Nephron (organoid): ENCODE data around the gene SLC8A3.

Experiments used
- H3K27ac Mint-ChIP-seq, 3 experiments: 2 replicates each; pipeline ENCODE4 v1.8.0; 2020; ENCODE audit warnings: mixed read lengths in 3 of 3, mild to moderate bottlenecking in 2 of 3, moderate library complexity in 1 of 3
- H3K27me3 Mint-ChIP-seq: 2 replicates; pipeline ENCODE4 v1.8.0; 2021; ENCODE audit warnings: low read depth, mild to moderate bottlenecking, moderate library complexity, mixed read lengths
- H3K36me3 Mint-ChIP-seq: 2 replicates; pipeline ENCODE4 v1.8.0; 2020; ENCODE audit warnings: low read depth, mixed read lengths
- H3K4me1 Mint-ChIP-seq: 2 replicates; pipeline ENCODE4 v1.8.0; 2020; ENCODE audit warnings: mixed read lengths
- H3K4me3 Mint-ChIP-seq, 3 experiments: 2 replicates each; pipeline ENCODE4 v1.8.0; 2020; ENCODE audit warnings: mild to moderate bottlenecking in 3 of 3, mixed read lengths in 3 of 3, moderate library complexity in 2 of 3
- H3K9me3 Mint-ChIP-seq: 2 replicates; pipeline ENCODE4 v1.8.0; 2020; ENCODE audit warnings: mixed read lengths
- CTCF ChIP-seq, 3 experiments: fragments of 200-600 bp; sonication (generic); IDR thresholded peaks; one replicate each; pipeline ENCODE4 v1.5.0; 2021; ENCODE audit warnings: antibody characterized with exemption in 3 of 3; ENCODE audit not compliant: unreplicated experiment in 3 of 3

The SLC8A3 gene

DNA sequence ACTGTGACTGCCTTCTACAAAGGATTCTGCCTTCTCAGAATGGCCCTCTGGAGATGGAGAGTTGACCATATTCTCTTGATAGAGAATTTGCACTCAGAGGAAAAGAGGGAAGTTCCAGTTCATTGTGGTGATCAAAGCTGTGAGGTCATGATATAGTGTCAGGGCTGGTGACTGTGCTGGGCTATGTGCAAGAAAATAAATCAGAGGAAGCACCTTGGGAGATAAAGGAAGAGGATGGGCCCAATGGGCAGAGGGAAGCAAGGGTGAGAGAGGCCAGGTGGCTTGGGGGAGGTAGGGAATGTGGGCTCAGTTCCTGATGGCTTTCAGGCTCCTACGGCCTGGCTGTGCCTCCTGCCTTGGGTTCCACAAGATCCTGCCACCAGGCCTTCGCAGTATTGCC, 145.8 kb downstream of the SLC8A3 start:
- no peak for TF ChIP-seq CTCF (IDR thresholded peaks at IDR 0.05; ENCODE audit: unreplicated experiment in 3 of 3)
- no peak overlapping the region for H3K27ac Mint-ChIP-seq
- no peaks in the 10 kb centered on the region for H3K9me3 Mint-ChIP-seq
- H3K27me3 Mint-ChIP-seq, result peaks cover 15% of the 10 kb centered on the region
- H3K36me3 Mint-ChIP-seq, result no peaks in the 10 kb centered on the region
- no peak overlapping the region for H3K4me3 Mint-ChIP-seq
- H3K4me1 Mint-ChIP-seq, result no peaks in the 10 kb centered on the region

DNA sequence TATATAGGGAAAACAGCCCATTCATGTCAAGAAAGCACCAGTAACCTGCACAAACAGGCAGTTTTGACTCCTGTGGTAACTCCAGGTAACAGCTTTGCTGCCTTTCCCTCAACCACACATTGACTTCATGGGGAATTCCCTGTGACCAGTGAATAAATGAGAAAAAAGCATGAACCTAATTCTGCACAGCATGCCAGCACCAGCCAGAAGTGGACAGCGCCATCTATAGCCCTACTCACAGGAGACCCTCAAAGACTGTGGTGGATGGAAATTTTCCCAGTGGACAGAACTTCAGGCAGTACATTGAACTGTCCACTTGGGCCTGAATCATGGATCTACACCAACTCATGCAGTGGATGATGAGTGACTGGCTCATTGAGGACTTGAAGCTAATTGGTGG, 152.1 kb downstream of the SLC8A3 start:
- Mint-ChIP-seq H3K27ac (no peak overlapping the region), H3K9me3 (no peaks in the 10 kb centered on the region), H3K4me3 (no peak overlapping the region), H3K36me3 (no peaks in the 10 kb centered on the region), H3K4me1 (no peaks in the 10 kb centered on the region), H3K27me3 (peaks cover 6% of the 10 kb centered on the region)
- TF ChIP-seq CTCF (IDR thresholded peaks at IDR 0.05; ENCODE audit: unreplicated experiment in 3 of 3), result no peak

GRCh38 chr14:70034257-70034656, 154.5 kb downstream of the SLC8A3 start:
- Mint-ChIP-seq H3K9me3 (no peaks in the 10 kb centered on the region), H3K27me3 (peaks cover 6% of the 10 kb centered on the region), H3K4me3 (no peak overlapping the region), H3K27ac (no peak overlapping the region), H3K36me3 (no peaks in the 10 kb centered on the region), H3K4me1 (no peaks in the 10 kb centered on the region)
- TF ChIP-seq CTCF (IDR thresholded peaks at IDR 0.05; ENCODE audit: unreplicated experiment in 3 of 3), result no peak

DNA sequence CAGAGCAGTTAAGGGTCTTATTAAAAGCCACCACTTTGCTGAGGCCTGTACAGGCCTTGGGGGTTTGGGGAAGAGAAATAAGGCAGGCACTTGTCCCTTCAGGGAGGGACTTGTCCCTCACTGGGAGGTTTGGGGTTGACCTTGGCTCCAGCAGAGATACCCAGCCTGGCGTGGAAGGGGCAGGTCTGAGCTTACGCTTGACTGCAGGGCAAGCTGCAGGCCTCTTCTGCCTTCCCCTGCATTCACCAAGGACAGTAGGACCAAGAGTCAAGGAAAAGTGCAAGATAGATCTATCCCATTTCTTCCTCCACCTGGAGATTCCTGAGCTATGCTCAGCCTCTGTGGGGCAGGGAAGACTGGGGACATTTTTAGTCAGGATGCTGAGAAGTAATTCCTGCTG, 155.2 kb downstream of the SLC8A3 start:
- Mint-ChIP-seq H3K27me3 (peaks cover 6% of the 10 kb centered on the region), H3K9me3 (no peaks in the 10 kb centered on the region), H3K27ac (no peak overlapping the region), H3K4me1 (no peaks in the 10 kb centered on the region), H3K36me3 (no peaks in the 10 kb centered on the region), H3K4me3 (no peak overlapping the region)
- no peak for TF ChIP-seq CTCF (IDR thresholded peaks at IDR 0.05; ENCODE audit: unreplicated experiment in 3 of 3)

DNA sequence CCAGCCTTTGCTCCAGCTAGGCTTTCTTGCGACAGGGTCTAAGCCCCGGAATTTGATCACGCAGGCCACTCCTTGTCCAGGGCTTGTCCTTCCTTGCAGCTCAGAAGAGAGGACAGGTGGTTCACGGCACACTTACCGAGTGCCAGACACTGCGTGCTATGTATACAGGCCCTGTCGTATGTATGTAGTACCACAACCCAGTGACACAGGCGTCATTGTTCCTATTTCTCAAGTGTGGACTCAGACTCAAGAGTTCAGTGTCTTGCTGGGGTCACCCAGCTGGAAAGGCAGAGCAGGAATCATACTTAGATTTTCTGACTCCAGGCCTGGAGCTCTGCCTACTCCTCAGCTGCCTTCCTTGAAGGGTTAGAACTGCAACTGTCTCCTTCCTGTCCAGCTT, 155.6 kb downstream of the SLC8A3 start:
- no peaks in the 10 kb centered on the region for H3K4me1 Mint-ChIP-seq
- H3K36me3 Mint-ChIP-seq, result no peaks in the 10 kb centered on the region
- TF ChIP-seq CTCF (IDR thresholded peaks at IDR 0.05; ENCODE audit: unreplicated experiment in 3 of 3), result no peak

DNA sequence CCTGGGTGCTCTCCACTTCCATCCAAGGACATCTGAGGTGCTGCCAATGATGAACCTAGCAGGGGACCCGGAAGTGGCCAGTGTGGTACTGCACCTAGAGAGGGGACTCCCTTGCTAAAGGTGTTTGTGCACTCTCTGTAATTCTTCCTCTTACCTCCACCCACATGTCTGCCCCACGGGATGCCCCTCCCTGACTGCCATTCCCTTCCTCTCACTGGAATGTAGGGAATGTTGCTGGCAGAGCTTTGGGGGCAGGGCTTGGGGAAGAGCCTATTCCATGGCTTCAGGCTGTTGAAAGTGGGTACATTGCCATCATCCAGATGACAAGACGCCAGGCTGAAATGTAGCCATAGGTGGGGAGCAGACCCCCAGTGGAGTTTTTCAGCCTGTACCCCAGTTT, 156.3 kb downstream of the SLC8A3 start:
- Mint-ChIP-seq H3K27me3 (peaks cover 6% of the 10 kb centered on the region), H3K36me3 (no peaks in the 10 kb centered on the region), H3K27ac (no peak overlapping the region), H3K4me1 (no peaks in the 10 kb centered on the region), H3K9me3 (no peaks in the 10 kb centered on the region), H3K4me3 (no peak overlapping the region)
- TF ChIP-seq CTCF (IDR thresholded peaks at IDR 0.05; ENCODE audit: unreplicated experiment in 3 of 3), result no peak

More for the DNA sequence above, 155.6 kb downstream of the SLC8A3 start:
- H3K9me3 Mint-ChIP-seq, result no peaks in the 10 kb centered on the region
- no peak overlapping the region for H3K4me3 Mint-ChIP-seq
- no peak overlapping the region for H3K27ac Mint-ChIP-seq
- H3K27me3 Mint-ChIP-seq, result peaks cover 6% of the 10 kb centered on the region
